OCI-LY7 (cell line): ENCODE measurements around the gene TPT1. TPM values are rescaled to one million over a fixed set of nuclear protein-coding genes. Genes with fewer than 3 reads are reported as not detected.
A peak's percentile ranks its signal among the peaks of the same experiment; 100 is the strongest.

ENCODE experiments used
- BruUV-seq: library from RNA; stranded (reverse); fragments of 400-500 nt; replicated peaks from 2 replicates; lab custom pipeline; 2021; lab: Mats Ljungman, UMichigan
- CTCF ChIA-PET: fragments of 300-600 bp; sonication (Branson Sonifier 250); formaldehyde crosslinking; loops from one replicate; lab custom pipeline; 2022; ENCODE audit warnings: antibody characterized with exemption; ENCODE audit not compliant: unreplicated experiment; lab: Charles Lee
- POLR2A ChIA-PET: fragments of 300-600 bp; sonication (Branson Sonifier 250); formaldehyde crosslinking; loops from one replicate; lab custom pipeline; 2022; ENCODE audit warnings: antibody characterized with exemption; lab: Charles Lee
- DNase-seq: peaks from one replicate; pipeline ENCODE4 v3.0.0-alpha.2; 2015; ENCODE audit warnings: low spot score
- H2AFZ ChIP-seq: fragments of 200-600 bp; sonication (generic), shearing (Covaris generic); 2 replicates; pipeline ENCODE4 v1.6.1; 2014; ENCODE audit warnings: mild to moderate bottlenecking, antibody characterized with exemption, low read length, moderate library complexity
- H3K27ac ChIP-seq: fragments of 200-600 bp; sonication (generic); 2 replicates; pipeline ENCODE4 v1.5.1; 2014; ENCODE audit warnings: mixed run types, low read depth, mild to moderate bottlenecking, moderate library complexity, low read length, inconsistent platforms; ENCODE audit not compliant: poor library complexity, severe bottlenecking
- H3K36me3 ChIP-seq: fragments of 200-600 bp; sonication (generic); 2 replicates; pipeline ENCODE4 v1.6.1; 2014; ENCODE audit warnings: mild to moderate bottlenecking, antibody characterized with exemption, low read length, moderate library complexity, mixed read lengths; ENCODE audit not compliant: insufficient read depth
- H3K4me1 ChIP-seq: fragments of 200-600 bp; sonication (generic); 2 replicates; pipeline ENCODE4 v1.5.1; 2014; ENCODE audit warnings: mild to moderate bottlenecking, low read length; ENCODE audit not compliant: insufficient read depth, poor library complexity, severe bottlenecking
- H3K4me2 ChIP-seq: fragments of 200-600 bp; sonication (generic); 2 replicates; pipeline ENCODE4 v1.6.1; 2014; ENCODE audit warnings: mild to moderate bottlenecking, low read length
- H3K4me3 ChIP-seq: fragments of 200-600 bp; sonication (generic); 2 replicates; pipeline ENCODE4 v1.5.1; 2014; ENCODE audit warnings: mild to moderate bottlenecking, low read depth, low read length; ENCODE audit not compliant: poor library complexity, severe bottlenecking
- H3K79me2 ChIP-seq: fragments of 200-600 bp; sonication (generic); 2 replicates; pipeline ENCODE4 v1.6.1; 2016; ENCODE audit warnings: low read depth, mild to moderate bottlenecking, low read length, moderate library complexity, mixed read lengths; ENCODE audit not compliant: insufficient read depth
- H3K9me2 ChIP-seq: fragments of 200-600 bp; sonication (generic); 2 replicates; pipeline ENCODE4 v1.6.1; 2016; ENCODE audit warnings: mild to moderate bottlenecking, low read length, mixed read lengths; ENCODE audit not compliant: insufficient read depth
- H3K9me3 ChIP-seq: fragments of 200-600 bp; sonication (generic); 2 replicates; pipeline ENCODE4 v1.6.1; 2014; ENCODE audit warnings: mild to moderate bottlenecking, mixed run types, low read length, mixed read lengths
- H4K20me1 ChIP-seq: fragments of 200-600 bp; sonication (generic); 2 replicates; pipeline ENCODE4 v1.6.1; 2014; ENCODE audit warnings: mild to moderate bottlenecking, antibody characterized with exemption, low read length, moderate library complexity, mixed read lengths; ENCODE audit not compliant: insufficient read depth
- EZH2phosphoT487 ChIP-seq: fragments of 200-600 bp; sonication (generic); IDR thresholded peaks from 2 replicates; pipeline ENCODE4 v1.6.1; 2018; ENCODE audit warnings: low read depth, borderline replicate concordance, mild to moderate bottlenecking, mixed run types, antibody characterized with exemption, low read length, moderate library complexity, mixed read lengths
- intact Hi-C: fragments of 100-400 bp; cut with micrococcal nuclease; formaldehyde crosslinking; loops from one replicate; pipeline ENCODE4 v1.10.0; 2022; ENCODE audit not compliant: unreplicated experiment
- total RNA-seq, 2 experiments: library from RNA; depleted of rRNA in 1 of 2; stranded (reverse); fragments of >200 nt in 1 of 2; shearing (Covaris generic) in 1 of 2; gene quantifications; 2 replicates each; pipeline ENCODE4 v1.2.3, GENCODE V29; 2014 to 2022
- TF ChIP-seq, protein P1 (sequence below): fragments of 200-600 bp; sonication (generic); conservative IDR thresholded peaks from 2 replicates; pipeline ENCODE4 v1.5.1; 2014; ENCODE audit warnings: mild to moderate bottlenecking, antibody characterized with exemption, low read length, moderate library complexity, mixed read lengths

Gene TPT1
- total RNA-seq, 2 experiments from 2014 or later: 1,996 to 2,337 TPM

DNA sequence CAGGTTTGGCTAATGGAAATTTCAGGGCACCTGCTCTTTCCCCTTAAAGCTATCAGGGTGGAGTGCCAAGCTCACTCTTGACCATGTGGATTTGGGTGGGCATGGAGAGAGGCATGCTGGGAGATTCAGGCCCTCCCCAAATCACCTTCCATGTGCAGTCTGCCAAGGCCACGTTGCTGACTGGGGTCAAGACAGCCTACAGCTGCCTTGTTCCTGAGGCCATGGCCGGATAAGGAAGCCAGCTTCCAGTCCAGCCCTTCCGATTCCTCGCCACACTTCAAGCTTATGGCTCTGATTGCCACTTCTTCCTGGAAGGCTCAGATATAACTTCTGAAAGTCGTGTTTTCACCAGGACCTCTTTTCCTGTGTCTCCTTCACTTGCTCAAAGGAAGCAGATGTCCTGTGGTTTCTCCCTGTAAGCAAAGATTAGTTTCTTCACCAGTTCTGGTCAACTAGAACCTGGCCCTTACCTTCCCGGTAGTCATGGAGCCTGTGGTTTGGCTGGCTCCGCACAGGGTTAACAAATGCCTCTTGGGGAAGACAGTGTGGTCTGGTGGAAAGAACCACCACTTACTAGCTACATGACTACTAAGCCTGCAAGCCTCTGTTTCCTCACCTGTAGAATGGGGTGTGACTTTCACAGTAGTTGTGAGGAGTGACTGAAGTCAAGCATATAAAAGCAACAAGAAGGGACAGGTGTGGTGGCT lies 16.1 kb upstream of the TPT1 start:
- CTCF ChIA-PET: no interaction called here
- Histone ChIP-seq H3K36me3 (peaks cover 25% of the 10 kb centered on the region), H3K79me2 (0 out of 2 replicates have a peak, but pooled peaks cover 4% of the 10 kb centered on the region), H3K4me2 (no peak overlapping the region), H4K20me1 (no peaks in the 10 kb centered on the region), H3K4me1 (peaks cover 12% of the 10 kb centered on the region), H3K4me3 (no peak overlapping the region), H3K27ac (no peak overlapping the region), H3K9me3 (no peaks in the 10 kb centered on the region), H2AFZ (no peak overlapping the region), H3K9me2 (no peaks in the 10 kb centered on the region)
- DNase-seq: no peak
- intact Hi-C loops: no loop called here
- POLR2A ChIA-PET: interaction anchor here (1.2 kb wide), 1 partner anchor 13 kb away, joined by 3 read pairs; no protein-coding TSS in a partner anchor
- BruUV-seq: no TSS peak
- no peak for TF ChIP-seq EZH2phosphoT487
- TF ChIP-seq, protein P1, sequence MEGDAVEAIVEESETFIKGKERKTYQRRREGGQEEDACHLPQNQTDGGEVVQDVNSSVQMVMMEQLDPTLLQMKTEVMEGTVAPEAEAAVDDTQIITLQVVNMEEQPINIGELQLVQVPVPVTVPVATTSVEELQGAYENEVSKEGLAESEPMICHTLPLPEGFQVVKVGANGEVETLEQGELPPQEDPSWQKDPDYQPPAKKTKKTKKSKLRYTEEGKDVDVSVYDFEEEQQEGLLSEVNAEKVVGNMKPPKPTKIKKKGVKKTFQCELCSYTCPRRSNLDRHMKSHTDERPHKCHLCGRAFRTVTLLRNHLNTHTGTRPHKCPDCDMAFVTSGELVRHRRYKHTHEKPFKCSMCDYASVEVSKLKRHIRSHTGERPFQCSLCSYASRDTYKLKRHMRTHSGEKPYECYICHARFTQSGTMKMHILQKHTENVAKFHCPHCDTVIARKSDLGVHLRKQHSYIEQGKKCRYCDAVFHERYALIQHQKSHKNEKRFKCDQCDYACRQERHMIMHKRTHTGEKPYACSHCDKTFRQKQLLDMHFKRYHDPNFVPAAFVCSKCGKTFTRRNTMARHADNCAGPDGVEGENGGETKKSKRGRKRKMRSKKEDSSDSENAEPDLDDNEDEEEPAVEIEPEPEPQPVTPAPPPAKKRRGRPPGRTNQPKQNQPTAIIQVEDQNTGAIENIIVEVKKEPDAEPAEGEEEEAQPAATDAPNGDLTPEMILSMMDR: no peak

DNA sequence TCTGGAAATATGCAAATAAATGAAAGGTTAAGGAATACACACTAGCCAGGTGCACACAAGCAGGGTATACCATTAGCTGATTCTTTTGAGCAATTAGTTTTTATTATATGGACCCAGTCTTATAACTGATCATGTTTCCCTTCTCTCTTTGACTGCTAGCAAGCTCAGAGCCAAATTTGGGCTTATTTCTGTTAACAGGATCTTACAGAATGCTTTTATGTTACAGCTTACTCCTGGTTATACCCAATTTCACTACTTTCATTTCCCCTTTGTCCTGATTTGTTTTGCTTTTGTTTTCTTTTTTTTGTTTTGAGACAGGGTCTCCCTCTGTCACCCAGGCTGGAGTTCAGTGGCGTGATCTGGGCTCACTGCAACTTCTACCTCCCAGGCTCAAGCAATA lies 12.9 kb upstream of the TPT1 start:
- peaks cover 12% of the 10 kb centered on the region for H3K4me1 ChIP-seq
- H4K20me1 ChIP-seq: no peaks in the 10 kb centered on the region
- peak overlapping the region; percentile 29 for H3K27ac ChIP-seq
- intact Hi-C loops: no loop called here
- DNase-seq: no peak
- no peaks in the 10 kb centered on the region for H3K9me3 ChIP-seq
- no peak overlapping the region for H2AFZ ChIP-seq
- 0 out of 2 replicates have a peak, but pooled peaks cover 4% of the 10 kb centered on the region for H3K79me2 ChIP-seq
- peak overlapping the region; percentile 16 for H3K4me2 ChIP-seq
- ChIA-PET POLR2A (interaction anchor here (0.5 to 2.5 kb wide), 4 partner anchors 11 to 650 kb away, joined by 3 to 13 read pairs (median 4); no protein-coding TSS in a partner anchor), CTCF (interaction anchor here (1.0 kb wide), 1 partner anchor 17 kb away, joined by 3 read pairs; no protein-coding TSS in a partner anchor)
- H3K4me3 ChIP-seq: no peak overlapping the region
- BruUV-seq: no TSS peak
- H3K9me2 ChIP-seq: no peaks in the 10 kb centered on the region
- H3K36me3 ChIP-seq: peaks cover 39% of the 10 kb centered on the region
- TF ChIP-seq, protein P1: no peak
- TF ChIP-seq EZH2phosphoT487: no peak

DNA sequence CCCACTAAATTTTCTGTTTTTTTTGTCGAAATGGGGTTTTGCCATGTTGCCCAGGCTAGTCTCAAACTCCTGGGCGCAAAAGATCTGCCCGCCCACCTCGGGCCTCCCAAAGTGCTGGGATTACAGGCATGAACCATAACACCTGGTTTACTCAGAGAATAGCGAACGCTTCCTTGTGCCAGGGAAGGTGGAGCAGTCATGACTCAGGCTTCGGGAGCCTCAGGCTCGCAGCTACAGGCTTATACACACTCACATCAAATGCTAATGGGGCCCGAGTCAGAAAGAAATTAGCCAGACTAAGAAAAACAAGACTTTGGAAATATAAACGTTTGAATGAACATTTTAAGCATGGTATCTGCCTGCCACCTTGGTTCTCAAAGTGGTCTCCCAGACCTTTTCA lies 11.0 kb upstream of the TPT1 start:
- Histone ChIP-seq H3K36me3 (peaks cover 52% of the 10 kb centered on the region), H3K4me2 (no peak overlapping the region), H3K4me1 (peaks cover 12% of the 10 kb centered on the region), H3K27ac (no peak overlapping the region), H2AFZ (no peak overlapping the region), H3K9me2 (no peaks in the 10 kb centered on the region), H3K4me3 (no peak overlapping the region), H4K20me1 (no peaks in the 10 kb centered on the region), H3K79me2 (0 out of 2 replicates have a peak, but pooled peaks cover 4% of the 10 kb centered on the region), H3K9me3 (no peaks in the 10 kb centered on the region)
- no peak for TF ChIP-seq EZH2phosphoT487
- TF ChIP-seq, protein P1: no peak
- ChIA-PET CTCF (interaction anchor here (0.6 kb wide), 1 partner anchor 982 kb away, joined by 3 read pairs; no protein-coding TSS in a partner anchor), POLR2A (interaction anchor here (0.7 kb wide), 1 partner anchor 185 kb away, joined by 3 read pairs; no protein-coding TSS in a partner anchor)
- DNase-seq: no peak
- intact Hi-C loops: no loop called here
- no TSS peak for BruUV-seq
